ENCODE measurements around the gene SERPING1.
"Not testable (repeated sequence)": the region's sequence is repeated elsewhere in the genome, so short reads cannot be mapped to it uniquely, and the experiment has no call there.

SERPING1 gene

DNA sequence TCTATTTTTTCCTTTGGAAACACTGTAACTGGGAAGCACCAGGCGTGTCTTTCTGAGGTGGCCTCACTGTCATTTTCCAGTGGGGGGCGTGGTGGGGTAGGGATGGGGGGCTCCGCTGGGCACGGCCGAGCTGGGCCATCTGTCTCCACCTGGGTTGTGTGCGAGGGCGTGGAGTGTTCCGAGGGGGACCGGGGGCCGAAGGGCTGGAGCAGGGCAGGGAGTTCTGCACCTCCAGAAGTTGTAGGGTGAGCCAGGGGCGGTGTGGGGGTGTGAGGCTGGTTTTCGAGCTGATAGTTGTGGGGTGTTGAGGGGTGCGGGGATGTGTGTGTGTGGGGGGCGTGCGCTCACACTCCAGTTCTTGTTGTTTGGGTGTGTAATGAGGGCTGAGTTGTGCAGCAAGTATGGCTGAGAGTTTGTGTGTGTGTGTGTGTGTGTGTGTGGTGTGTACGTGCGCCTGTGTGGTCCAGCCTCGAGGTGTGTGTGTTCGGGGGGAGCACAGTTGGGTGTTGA, 41.4 kb downstream of the SERPING1 start:
- peak; percentile 38 for DNase-seq

- peak; percentile 91 for DNase-seq
Measured at GRCh38 chr11:57639321-57640067, 42.0 kb downstream of the SERPING1 start.

- no peak for DNase-seq
Measured at GRCh38 chr11:57640068-57640800, 42.7 kb downstream of the SERPING1 start.

DNA sequence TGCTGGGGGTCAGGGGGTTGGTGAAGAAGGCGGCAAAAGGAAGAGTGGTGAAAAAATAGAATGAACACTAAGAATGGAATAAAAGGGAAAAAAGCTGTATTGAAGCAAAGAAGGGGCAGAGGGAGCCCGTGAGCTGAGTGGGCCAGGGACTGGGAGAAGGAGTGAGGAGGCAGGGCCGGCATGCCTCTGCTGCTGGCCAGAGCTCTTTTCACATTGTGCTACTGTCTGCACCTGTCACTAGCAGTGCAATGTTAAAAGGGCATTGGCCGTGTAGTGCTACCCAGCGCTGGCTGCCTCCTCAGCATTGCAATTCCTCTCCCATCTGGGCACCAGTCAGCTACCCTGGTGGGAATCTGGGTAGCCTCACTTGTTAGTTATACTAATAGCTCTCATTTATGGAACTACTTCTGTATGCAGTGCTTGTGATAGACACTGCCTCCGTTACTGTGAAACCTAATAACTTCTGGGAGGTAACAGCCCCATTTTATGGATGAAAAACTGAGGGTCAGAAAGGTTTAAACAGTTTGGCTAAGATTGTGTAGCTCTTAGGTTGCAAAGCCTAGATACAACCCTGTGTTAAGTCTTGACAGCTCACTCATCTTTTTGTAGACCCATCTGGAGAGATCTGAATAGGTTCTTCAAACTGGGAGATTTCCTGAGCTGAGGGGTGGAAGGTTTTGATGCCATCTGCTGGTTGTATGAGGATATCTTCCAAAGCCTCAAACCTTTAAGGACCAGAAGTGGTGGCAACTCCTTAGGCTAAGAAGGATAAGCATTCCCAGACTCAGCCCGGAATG, 43.7 kb downstream of the SERPING1 start:
- peak; percentile 53 for DNase-seq

- DNase-seq: no peak
Measured at GRCh38 chr11:57643802-57644201, 46.3 kb downstream of the SERPING1 start.

GRCh38 chr11:57644748-57645688, 47.5 kb downstream of the SERPING1 start:
- peak; percentile 86 for DNase-seq

- DNase-seq: peak; percentile 36
Measured at GRCh38 chr11:57645689-57646085, 48.2 kb downstream of the SERPING1 start.

GRCh38 chr11:57646194-57646798, 48.8 kb downstream of the SERPING1 start:
- DNase-seq: peak; percentile 33

- peak; percentile 34 for DNase-seq
Measured at GRCh38 chr11:57646799-57647303, 49.4 kb downstream of the SERPING1 start.

- DNase-seq: peak; percentile 41
Measured at GRCh38 chr11:57647372-57647771, 49.9 kb downstream of the SERPING1 start.

GRCh38 chr11:57647960-57648800, 50.7 kb downstream of the SERPING1 start:
- DNase-seq: peak; percentile 57

GRCh38 chr11:57648801-57649735, 51.6 kb downstream of the SERPING1 start:
- DNase-seq: peak; percentile 47

- DNase-seq: peak; percentile 88
Measured at GRCh38 chr11:57649826-57650738, 52.6 kb downstream of the SERPING1 start, which contains the start of gene YPEL4. TSS of gene YPEL4 (minus strand) at chr11:57649912. CDS start at chr11:57647107, 2,805 bp downstream.

DNA sequence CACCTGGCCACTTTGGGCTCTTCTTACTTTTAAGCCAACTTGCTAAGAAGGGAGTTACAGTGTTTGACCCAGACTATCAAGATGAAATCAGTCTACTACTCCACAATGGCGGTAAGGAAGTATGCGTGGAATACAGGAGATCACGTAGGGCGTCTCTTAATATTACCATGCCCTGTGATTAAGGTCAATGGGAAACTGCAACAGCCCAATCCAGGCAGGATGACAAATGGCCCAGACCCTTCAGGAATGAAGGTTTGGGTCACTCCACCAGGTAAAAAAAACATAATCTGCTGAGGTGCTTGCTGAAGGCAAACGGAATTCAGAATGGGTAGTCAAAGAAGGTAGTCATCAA, 53.2 kb downstream of the SERPING1 start:
- no peak for DNase-seq

DNA sequence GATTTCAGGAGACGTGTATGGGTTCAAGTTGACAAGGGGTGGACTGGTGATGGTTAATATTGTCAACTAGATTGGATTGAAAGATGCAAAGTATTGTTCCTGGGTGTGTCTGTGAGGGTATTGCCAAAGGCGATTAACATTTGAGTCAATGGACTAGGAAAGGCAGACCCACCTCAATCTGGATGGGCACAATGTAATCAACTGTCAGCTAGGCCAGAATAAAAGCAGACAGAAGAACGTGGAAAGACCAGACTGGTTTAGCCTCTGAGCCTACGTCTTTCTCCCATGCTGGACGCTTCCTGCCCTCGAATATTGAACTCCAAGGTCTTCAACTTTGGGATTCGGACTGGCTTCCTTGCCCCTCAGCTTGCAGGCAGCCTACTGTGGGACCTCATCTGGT, 53.9 kb downstream of the SERPING1 start:
- no peak for DNase-seq

DNA sequence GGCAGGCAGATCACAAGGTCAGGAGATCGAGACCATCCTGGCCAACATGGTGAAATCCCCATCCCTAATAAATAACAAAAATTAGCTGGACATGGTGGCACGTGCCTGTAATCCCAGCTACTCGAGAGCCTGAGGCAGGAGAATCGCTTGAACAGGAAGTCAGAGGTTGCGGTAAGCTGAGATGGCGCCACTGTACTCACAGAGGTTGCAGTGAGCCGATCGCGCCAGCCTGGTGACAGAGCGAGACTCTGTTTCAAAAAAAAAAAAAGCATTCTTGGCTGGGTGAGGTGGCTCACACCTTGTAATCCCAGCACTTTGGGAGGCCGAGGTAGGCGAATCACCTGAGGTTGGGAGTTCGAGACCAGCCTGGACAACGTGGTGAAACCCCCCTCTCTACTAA, 54.7 kb downstream of the SERPING1 start:
- not testable (repeated sequence) for DNase-seq

GRCh38 chr11:57652662-57653061, 55.2 kb downstream of the SERPING1 start:
- no peak for DNase-seq

DNA sequence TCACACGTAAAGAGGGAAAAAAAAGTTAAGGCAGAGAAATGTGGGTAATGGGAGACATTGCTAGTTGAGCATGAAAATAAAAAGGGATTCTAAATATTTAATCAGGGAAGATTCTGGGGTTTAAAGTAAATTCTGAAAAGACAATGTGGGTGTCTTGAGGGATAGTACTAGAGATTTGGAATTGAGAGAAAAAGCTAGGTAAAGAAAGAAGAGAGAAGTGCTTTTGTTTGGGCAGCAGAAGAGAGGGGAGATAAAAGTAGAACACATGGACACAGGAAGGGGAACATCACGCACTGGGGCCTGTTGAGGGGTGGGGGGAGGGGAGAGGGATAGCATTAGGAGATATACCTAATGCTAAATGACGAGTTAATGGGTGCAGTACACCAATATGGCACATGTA, 55.7 kb downstream of the SERPING1 start:
- DNase-seq: no peak
